HG02610 (cell line): ENCODE results near the gene ATXN7.

ENCODE experiments used
- ATAC-seq: cut with Tn5 transposase; IDR thresholded peaks from one replicate; pipeline ENCODE4 v1.9.1; 2021; ENCODE audit warnings: mild to moderate bottlenecking, moderate library complexity; ENCODE audit not compliant: unreplicated experiment

ATXN7 gene

DNA sequence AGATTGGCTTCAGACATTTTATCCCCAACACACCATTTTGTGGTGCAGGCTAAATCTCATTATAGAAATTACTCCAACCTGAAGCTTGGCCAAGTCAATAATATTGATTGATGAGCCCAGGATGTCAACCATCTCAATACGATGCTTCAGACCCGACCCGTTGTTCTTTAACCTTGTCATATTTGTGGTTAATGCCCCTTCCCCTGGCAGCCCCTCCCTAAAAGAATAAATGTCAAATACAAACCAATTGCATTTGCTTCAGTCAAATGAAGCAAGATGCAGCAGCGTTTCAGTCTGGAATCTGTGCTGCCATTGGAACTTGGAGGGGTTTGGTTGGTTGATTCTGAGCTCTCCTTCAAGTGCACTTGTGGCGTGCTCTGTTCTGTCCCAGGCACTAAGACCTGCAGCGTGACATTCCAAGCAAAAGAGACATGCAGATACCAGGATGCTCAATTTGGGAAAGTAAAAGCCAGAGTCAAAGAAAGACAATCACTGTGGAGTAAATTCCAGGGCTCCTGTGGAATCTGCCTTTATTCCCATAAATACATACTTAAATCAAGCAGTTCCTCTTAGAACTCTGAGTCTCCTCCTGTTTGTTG lies 183.4 kb downstream of the ATXN7 start:
- ATAC-seq = no peak

DNA sequence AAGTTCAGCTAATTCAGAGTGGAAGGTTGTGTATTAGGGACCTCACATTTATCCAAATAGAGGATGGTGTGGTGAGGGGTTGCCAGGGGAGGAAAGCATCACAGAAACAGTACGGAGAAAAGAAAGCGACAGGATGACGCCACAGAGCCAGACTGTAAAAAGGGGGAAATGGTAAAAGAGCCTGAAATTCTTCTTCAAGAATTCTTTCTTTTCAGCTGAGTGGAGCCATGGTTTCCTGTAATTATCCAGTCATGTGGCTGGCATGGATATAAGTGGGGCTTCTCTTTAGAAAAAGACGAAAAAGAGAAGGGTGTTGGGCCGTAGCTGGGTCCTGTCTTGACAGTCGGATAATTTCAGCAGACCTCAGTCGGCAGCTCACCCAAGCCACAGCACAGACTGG lies 184.1 kb downstream of the ATXN7 start:
- no peak for ATAC-seq

DNA sequence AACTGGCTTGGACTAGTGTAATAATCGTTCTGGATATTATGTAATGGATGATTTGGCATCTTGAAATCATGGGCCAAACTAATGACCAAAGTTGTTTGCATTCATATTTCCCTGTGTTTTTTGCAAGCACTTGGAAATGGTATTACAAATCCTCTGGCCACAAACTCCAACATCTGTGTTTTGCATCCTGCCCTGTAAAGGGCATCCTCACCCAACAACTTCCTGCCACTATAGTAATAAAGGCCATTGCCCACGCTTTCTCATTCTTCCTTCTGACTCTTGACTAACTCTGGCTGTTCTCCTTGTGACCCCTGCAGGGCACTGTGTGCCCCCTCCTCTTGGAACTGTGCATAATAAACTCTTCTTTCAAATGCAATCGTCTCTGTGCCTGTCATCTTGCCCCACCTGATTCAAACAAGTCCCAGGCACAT lies 185.0 kb downstream of the ATXN7 start:
- no peak for ATAC-seq

DNA sequence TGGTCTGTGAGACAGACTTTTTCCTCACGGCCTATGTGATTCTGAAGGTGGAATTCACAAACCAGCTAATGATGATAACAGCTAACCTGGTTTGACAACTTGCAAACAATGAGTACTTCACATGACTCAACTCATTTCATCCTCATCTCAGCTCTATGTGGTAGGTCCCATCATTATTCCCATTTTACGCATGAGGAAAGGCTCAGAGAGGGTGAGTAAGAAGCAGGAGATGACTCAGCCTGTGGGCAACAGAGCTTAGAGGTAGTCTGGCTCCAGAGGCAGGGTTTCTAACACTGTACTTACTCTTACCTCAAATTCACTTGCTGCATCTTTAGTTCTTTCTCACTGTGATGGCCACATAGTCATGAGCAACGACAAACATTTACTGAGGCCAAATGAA lies 185.5 kb downstream of the ATXN7 start:
- ATAC-seq = no peak

DNA sequence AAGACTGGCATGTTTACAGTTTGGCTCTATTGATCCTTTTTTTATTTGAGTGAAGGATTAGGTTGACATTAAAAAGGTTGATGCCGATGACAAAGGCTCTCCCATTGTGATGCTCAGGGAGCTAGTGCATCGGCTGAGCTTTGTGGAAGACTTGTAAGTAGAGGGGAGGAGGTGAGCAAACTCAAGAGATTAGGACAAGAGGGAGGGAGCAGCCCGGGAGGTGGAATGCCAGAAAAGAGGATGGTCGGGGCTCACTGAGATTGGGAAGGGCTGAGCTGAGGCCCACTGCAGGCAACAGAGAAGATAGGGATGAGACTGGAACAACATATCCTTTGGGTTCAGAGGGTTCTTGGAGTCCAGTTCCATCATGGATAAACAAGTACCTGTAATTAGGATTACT lies 186.2 kb downstream of the ATXN7 start:
- ATAC-seq = no peak
